HepG2 (cell line): ENCODE measurements around the gene MRS2. TPM values are rescaled to one million over a fixed set of nuclear protein-coding genes. Genes with fewer than 3 reads are reported as not detected.

Experiments used
- ATF7 ChIP-seq, 2 experiments: fragments of 450-650 bp in 1 of 2; sonication (generic) in 1 of 2; formaldehyde crosslinking in 1 of 2; IDR thresholded peaks; 2 replicates each; pipeline versions ENCODE4 v1.4.0 to v1.6.1; 2016 to 2020; ENCODE audit warnings: antibody characterized with exemption in 1 of 2, mild to moderate bottlenecking in 1 of 2, missing genetic modification reagents in 1 of 2
- DNMT3B ChIP-seq: conservative IDR thresholded peaks from 2 replicates; pipeline ENCODE4 v1.6.1; 2016; ENCODE audit warnings: missing biosample characterization, control low read depth
- GMEB2 ChIP-seq: IDR thresholded peaks from 2 replicates; pipeline ENCODE4 v1.6.1; 2016; ENCODE audit warnings: missing biosample characterization, missing genetic modification reagents, low read depth
- KDM3A ChIP-seq: IDR thresholded peaks from 2 replicates; pipeline ENCODE4 v1.6.1; 2018; ENCODE audit warnings: low read depth, missing compliant biosample characterization
- KLF16 ChIP-seq, 2 experiments: sonication (generic) in 1 of 2; formaldehyde crosslinking in 1 of 2; IDR thresholded peaks; 2 replicates each; pipeline versions ENCODE4 v1.6.1 to v1.8.0; 2016 to 2023; ENCODE audit warnings: missing genetic modification reagents in 2 of 2, missing compliant biosample characterization in 1 of 2
- MZF1 ChIP-seq: sonication (generic); formaldehyde crosslinking; IDR thresholded peaks from 2 replicates; pipeline ENCODE4 v1.8.1; 2023; ENCODE audit warnings: mild to moderate bottlenecking, missing genetic modification reagents, borderline replicate concordance
- NCOA5 ChIP-seq: sonication (generic); formaldehyde crosslinking; IDR thresholded peaks from 2 replicates; pipeline ENCODE4 v1.4.0; 2020; ENCODE audit warnings: missing genetic modification reagents
- NR2F1 ChIP-seq, 2 experiments: fragments of 450-650 bp in 1 of 2; formaldehyde crosslinking in 1 of 2; IDR thresholded peaks; 2 replicates each; pipeline versions ENCODE4 v1.5.0 to v1.6.1; 2016 to 2020; ENCODE audit warnings: mild to moderate bottlenecking in 1 of 2, missing compliant biosample characterization in 1 of 2, missing genetic modification reagents in 1 of 2, moderate library complexity in 1 of 2
- NR2F6 ChIP-seq, 2 experiments: IDR thresholded peaks; 2 replicates each; pipeline ENCODE4 v1.6.1; 2016; ENCODE audit warnings: antibody characterized with exemption in 1 of 2, mild to moderate bottlenecking in 1 of 2
- PPARG ChIP-seq: conservative IDR thresholded peaks from 2 replicates; pipeline ENCODE4 v1.6.1; 2016; ENCODE audit warnings: missing biosample characterization, missing genetic modification reagents
- SYNCRIP ChIP-seq: fragments of 200-400 bp; formaldehyde crosslinking; IDR thresholded peaks from 2 replicates; pipeline ENCODE4 v1.6.1; 2018; ENCODE audit warnings: mild to moderate bottlenecking, low read depth, low read length; ENCODE audit not compliant: insufficient read depth
- ZNF10 ChIP-seq: sonication (generic); formaldehyde crosslinking; IDR thresholded peaks from 2 replicates; pipeline ENCODE4 v1.4.0; 2020; ENCODE audit warnings: mild to moderate bottlenecking, low read depth, missing genetic modification reagents, borderline replicate concordance
- ZNF432 ChIP-seq: sonication (generic); formaldehyde crosslinking; IDR thresholded peaks from 2 replicates; pipeline ENCODE4 v1.5.0; 2020; ENCODE audit warnings: missing genetic modification reagents, mild to moderate bottlenecking, borderline replicate concordance
- ZNF530 ChIP-seq: sonication (generic); formaldehyde crosslinking; IDR thresholded peaks from 2 replicates; pipeline ENCODE4 v1.5.0; 2020; ENCODE audit warnings: low read depth, mild to moderate bottlenecking, missing genetic modification reagents
- ZNF615 ChIP-seq: sonication (generic); formaldehyde crosslinking; IDR thresholded peaks from 2 replicates; pipeline ENCODE4 v1.5.0; 2020; ENCODE audit warnings: mild to moderate bottlenecking, missing genetic modification reagents, borderline replicate concordance
- ZNF776 ChIP-seq: sonication (generic); formaldehyde crosslinking; IDR thresholded peaks from 2 replicates; pipeline ENCODE4 v1.4.0; 2020; ENCODE audit warnings: mild to moderate bottlenecking, missing genetic modification reagents
- ZSCAN20 ChIP-seq: sonication (generic); formaldehyde crosslinking; IDR thresholded peaks from 2 replicates; pipeline ENCODE4 v1.4.0; 2020; ENCODE audit warnings: missing genetic modification reagents, mild to moderate bottlenecking, borderline replicate concordance
- polyA plus RNA-seq, 8 experiments: library from polyadenylated mRNA; depleted of rRNA in 3 of 8; stranded (reverse) in 7 of 8; unstranded in 1 of 8; fragments of >200 nt; fragmentation: Illumina TruSeq in 4 of 8; extraction: Trizol in 4 of 8; gene quantifications; 2 replicates each; pipeline versions ENCODE4 v1.2.1 to v1.2.3, GENCODE V29; 2011 to 2016; ENCODE audit warnings: low read depth in 4 of 8, missing spikeins in 1 of 8, mixed read lengths in 1 of 8; ENCODE audit not compliant: insufficient read depth in 1 of 8
- total RNA-seq, 5 experiments: library from RNA; depleted of rRNA; stranded (reverse); fragments of >200 nt; fragmentation: Illumina TruSeq; extraction: Trizol; gene quantifications; 2 replicates each; pipeline ENCODE4 v1.2.3, GENCODE V29; 2016; ENCODE audit warnings: low read depth in 1 of 5
- TF ChIP-seq, protein P1 (sequence below): IDR thresholded peaks from 2 replicates; pipeline ENCODE4 v1.6.1; 2016; ENCODE audit warnings: mild to moderate bottlenecking
- TF ChIP-seq, protein P2 (sequence below): IDR thresholded peaks from 2 replicates; pipeline ENCODE4 v1.6.1; 2012; ENCODE audit warnings: inconsistent platforms
- TF ChIP-seq, protein P3 (sequence below): sonication (generic); formaldehyde crosslinking; conservative IDR thresholded peaks from 2 replicates; pipeline ENCODE4 v1.8.0; 2022; ENCODE audit warnings: missing genetic modification reagents
- TF ChIP-seq, protein P4 (sequence below): sonication (generic); formaldehyde crosslinking; conservative IDR thresholded peaks from 2 replicates; pipeline ENCODE4 v1.4.0; 2020; ENCODE audit warnings: missing genetic modification reagents

MRS2 gene
- total and polyA plus RNA-seq, 2 of the 13 experiments (the other 11 are each of a cell fraction or from before 2014, with no cell fraction given) = 31.1 to 83.8 TPM

- TF ChIP-seq ZNF615 (CRISPR knock-in tag) (no peak), ZNF10 (CRISPR knock-in tag) (0 out of 2 replicates have a peak, but pooled peaks have one; percentile 62), PPARG (CRISPR knock-in tag) (0 out of 2 replicates have a peak, but pooled peaks have one; percentile 59), NR2F6 (IDR thresholded peaks at IDR 0.05) (0 out of 2 replicates have a peak, but pooled peaks have one; percentile 26), NR2F6 (CRISPR knock-in tag; IDR thresholded peaks at IDR 0.05) (peak; percentile 22; the same call in 1 of the 2 replicates), NR2F1 (CRISPR knock-in tag; IDR thresholded peaks at IDR 0.05) (no peak), ATF7 (IDR thresholded peaks at IDR 0.05) (no peak), ATF7 (CRISPR knock-in tag; IDR thresholded peaks at IDR 0.05) (peak; percentile 90), NCOA5 (CRISPR knock-in tag) (no peak), GMEB2 (CRISPR knock-in tag) (no peak), KLF16 (CRISPR knock-in tag; IDR thresholded peaks at IDR 0.05) (no peak), ZSCAN20 (no peak), DNMT3B (CRISPR knock-in tag) (no peak), ZNF530 (CRISPR knock-in tag) (no peak), ZNF432 (CRISPR knock-in tag) (no peak), MZF1 (CRISPR knock-in tag) (no peak), SYNCRIP (no peak), ZNF776 (CRISPR knock-in tag) (peak; percentile 82), KDM3A (CRISPR knock-in tag) (peak; percentile 94; the same call in 1 of the 2 replicates)
- TF ChIP-seq, protein P1, sequence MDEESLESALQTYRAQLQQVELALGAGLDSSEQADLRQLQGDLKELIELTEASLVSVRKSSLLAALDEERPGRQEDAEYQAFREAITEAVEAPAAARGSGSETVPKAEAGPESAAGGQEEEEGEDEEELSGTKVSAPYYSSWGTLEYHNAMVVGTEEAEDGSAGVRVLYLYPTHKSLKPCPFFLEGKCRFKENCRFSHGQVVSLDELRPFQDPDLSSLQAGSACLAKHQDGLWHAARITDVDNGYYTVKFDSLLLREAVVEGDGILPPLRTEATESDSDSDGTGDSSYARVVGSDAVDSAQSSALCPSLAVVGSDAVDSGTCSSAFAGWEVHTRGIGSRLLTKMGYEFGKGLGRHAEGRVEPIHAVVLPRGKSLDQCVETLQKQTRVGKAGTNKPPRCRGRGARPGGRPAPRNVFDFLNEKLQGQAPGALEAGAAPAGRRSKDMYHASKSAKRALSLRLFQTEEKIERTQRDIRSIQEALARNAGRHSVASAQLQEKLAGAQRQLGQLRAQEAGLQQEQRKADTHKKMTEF (CRISPR knock-in tag) = peak; percentile 76; the same call in 1 of the 2 replicates
- TF ChIP-seq, protein P2, sequence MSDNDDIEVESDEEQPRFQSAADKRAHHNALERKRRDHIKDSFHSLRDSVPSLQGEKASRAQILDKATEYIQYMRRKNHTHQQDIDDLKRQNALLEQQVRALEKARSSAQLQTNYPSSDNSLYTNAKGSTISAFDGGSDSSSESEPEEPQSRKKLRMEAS = peak; percentile 93
- TF ChIP-seq, protein P3, sequence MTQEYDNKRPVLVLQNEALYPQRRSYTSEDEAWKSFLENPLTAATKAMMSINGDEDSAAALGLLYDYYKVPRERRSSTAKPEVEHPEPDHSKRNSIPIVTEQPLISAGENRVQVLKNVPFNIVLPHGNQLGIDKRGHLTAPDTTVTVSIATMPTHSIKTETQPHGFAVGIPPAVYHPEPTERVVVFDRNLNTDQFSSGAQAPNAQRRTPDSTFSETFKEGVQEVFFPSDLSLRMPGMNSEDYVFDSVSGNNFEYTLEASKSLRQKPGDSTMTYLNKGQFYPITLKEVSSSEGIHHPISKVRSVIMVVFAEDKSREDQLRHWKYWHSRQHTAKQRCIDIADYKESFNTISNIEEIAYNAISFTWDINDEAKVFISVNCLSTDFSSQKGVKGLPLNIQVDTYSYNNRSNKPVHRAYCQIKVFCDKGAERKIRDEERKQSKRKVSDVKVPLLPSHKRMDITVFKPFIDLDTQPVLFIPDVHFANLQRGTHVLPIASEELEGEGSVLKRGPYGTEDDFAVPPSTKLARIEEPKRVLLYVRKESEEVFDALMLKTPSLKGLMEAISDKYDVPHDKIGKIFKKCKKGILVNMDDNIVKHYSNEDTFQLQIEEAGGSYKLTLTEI (CRISPR knock-in tag) = no peak
- TF ChIP-seq, protein P4, sequence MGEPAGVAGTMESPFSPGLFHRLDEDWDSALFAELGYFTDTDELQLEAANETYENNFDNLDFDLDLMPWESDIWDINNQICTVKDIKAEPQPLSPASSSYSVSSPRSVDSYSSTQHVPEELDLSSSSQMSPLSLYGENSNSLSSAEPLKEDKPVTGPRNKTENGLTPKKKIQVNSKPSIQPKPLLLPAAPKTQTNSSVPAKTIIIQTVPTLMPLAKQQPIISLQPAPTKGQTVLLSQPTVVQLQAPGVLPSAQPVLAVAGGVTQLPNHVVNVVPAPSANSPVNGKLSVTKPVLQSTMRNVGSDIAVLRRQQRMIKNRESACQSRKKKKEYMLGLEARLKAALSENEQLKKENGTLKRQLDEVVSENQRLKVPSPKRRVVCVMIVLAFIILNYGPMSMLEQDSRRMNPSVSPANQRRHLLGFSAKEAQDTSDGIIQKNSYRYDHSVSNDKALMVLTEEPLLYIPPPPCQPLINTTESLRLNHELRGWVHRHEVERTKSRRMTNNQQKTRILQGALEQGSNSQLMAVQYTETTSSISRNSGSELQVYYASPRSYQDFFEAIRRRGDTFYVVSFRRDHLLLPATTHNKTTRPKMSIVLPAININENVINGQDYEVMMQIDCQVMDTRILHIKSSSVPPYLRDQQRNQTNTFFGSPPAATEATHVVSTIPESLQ (CRISPR knock-in tag) = 0 out of 2 replicates have a peak, but pooled peaks have one; percentile 52
These were observed 45.2 kb upstream of the MRS2 start, which contains the start of gene DCDC2 (continued) for GRCh38 chr6:24357336-24358218.
